Ectodermal cell (in vitro differentiated cells): Measurements from ENCODE around the gene TTC29.

Experiments used
- H3K27ac ChIP-seq: 2 replicates; pipeline ENCODE4 v1.7.0; 2013; ENCODE audit warnings: mild to moderate bottlenecking, low read depth, low read length; ENCODE audit not compliant: insufficient read depth, poor library complexity, severe bottlenecking
- H3K27me3 ChIP-seq: 2 replicates; pipeline ENCODE4 v1.7.0; 2013; ENCODE audit warnings: mild to moderate bottlenecking, low read length; ENCODE audit not compliant: insufficient read depth, control insufficient read depth, poor library complexity, severe bottlenecking
- H3K36me3 ChIP-seq: one replicate; pipeline ENCODE4 v1.7.0; 2013; ENCODE audit warnings: low read length; ENCODE audit not compliant: control insufficient read depth, insufficient read depth
- H3K4me1 ChIP-seq: one replicate; pipeline ENCODE4 v1.7.0; 2013; ENCODE audit warnings: low read length; ENCODE audit not compliant: control insufficient read depth, insufficient read depth
- H3K4me3 ChIP-seq: 2 replicates; pipeline ENCODE4 v1.7.0; 2013; ENCODE audit warnings: low read depth, low read length, control low read depth; ENCODE audit not compliant: insufficient read depth
- H3K9me3 ChIP-seq: 2 replicates; pipeline ENCODE4 v1.7.0; 2013; ENCODE audit warnings: mild to moderate bottlenecking, low read length, moderate library complexity; ENCODE audit not compliant: control insufficient read depth
- WGBS, 2 experiments: methylation state at CpG; one replicate each; pipeline ENCODE4 v1.1.7; 2013; ENCODE audit warnings: missing lambda C conversion rate in 2 of 2; 5-methylcytosine and 5-hydroxymethylcytosine counted together

TTC29 gene

DNA sequence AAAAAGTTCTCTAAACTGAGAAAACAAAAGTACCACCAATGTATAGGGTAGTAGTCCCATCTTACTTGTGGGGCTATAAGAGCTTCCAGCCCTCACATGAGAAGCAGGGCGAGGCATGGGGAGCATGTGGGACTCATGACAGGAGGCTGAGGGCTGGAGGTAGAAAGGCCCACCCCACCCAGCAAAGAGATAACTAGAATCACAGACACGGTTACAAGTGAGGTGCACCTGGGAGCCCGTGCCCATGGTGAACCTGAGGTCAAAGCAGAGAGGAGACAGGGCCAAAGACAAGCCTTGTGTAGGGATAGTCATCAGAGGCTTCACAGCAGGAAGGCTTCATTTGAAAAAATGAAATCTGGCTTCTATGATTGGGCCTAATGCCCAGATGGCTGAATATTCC lies 55.4 kb downstream of the TTC29 start:
- H3K4me3 ChIP-seq: no peak overlapping the region
- no peaks in the 10 kb centered on the region for H3K9me3 ChIP-seq
- no peaks in the 10 kb centered on the region for H3K27me3 ChIP-seq
- H3K36me3 ChIP-seq: no peaks in the 10 kb centered on the region
- no peaks in the 10 kb centered on the region for H3K4me1 ChIP-seq
- no peak overlapping the region for H3K27ac ChIP-seq
- WGBS, 2 experiments: 84 to 86% methylated on average over 3 of the region's 3 CpGs

GRCh38 chr4:146883070-146883469 lies 62.6 kb downstream of the TTC29 start:
- Histone ChIP-seq H3K36me3 (no peaks in the 10 kb centered on the region), H3K9me3 (no peaks in the 10 kb centered on the region), H3K4me3 (no peak overlapping the region), H3K27ac (no peak overlapping the region), H3K4me1 (no peaks in the 10 kb centered on the region), H3K27me3 (no peaks in the 10 kb centered on the region)
- WGBS, 2 experiments: 89 to 90% methylated on average over 3 of the region's 3 CpGs

DNA sequence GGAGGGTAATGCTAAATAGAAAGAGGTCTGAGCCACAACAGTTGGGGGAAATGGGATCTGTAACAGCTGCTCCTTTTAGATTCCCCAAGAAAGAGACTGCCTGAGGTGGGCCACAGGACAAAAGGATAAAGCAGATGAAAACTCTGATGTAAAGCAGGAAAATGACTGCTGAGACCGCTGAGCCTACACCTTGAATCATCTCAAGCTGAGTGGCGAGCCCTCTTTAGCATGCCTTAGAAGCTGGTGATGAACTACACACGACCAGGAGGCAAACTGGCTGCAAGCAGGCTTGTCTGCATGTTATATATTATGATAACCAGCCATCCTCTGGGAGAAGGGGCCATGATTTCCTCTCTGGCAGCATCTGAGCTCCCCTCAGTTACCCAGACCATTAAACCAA lies 88.4 kb downstream of the TTC29 start:
- Histone ChIP-seq H3K27ac (no peak overlapping the region), H3K27me3 (no peaks in the 10 kb centered on the region), H3K4me1 (no peaks in the 10 kb centered on the region), H3K9me3 (no peaks in the 10 kb centered on the region), H3K4me3 (no peak overlapping the region), H3K36me3 (no peaks in the 10 kb centered on the region)
- 76 to 80% methylated on average over 3 of the region's 3 CpGs for WGBS, 2 experiments

DNA sequence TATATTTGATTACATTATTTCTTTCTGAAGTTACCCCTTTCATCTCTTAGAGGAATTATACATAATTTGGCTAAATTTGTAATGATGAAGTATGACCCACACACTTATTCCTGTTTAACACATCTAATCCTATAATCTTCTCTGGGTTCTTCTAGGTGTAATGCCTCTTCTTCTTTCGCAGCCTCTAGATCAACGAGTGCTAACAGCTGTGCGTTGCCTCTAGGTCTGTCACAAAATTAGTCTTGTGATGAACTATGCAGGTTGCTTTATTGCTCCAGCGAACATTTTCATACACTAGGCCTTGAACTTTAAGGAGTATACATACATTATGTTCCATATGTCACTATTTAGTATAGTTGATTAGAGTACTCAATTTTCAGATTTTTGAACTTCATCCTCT lies 89.9 kb downstream of the TTC29 start:
- no peaks in the 10 kb centered on the region for H3K27me3 ChIP-seq
- WGBS, 2 experiments: 83 to 96% methylated on average over 3 to 4 of the region's 4 CpGs
- no peaks in the 10 kb centered on the region for H3K4me1 ChIP-seq
- H3K27ac ChIP-seq: no peak overlapping the region
- H3K9me3 ChIP-seq: no peaks in the 10 kb centered on the region
- no peaks in the 10 kb centered on the region for H3K36me3 ChIP-seq
- no peak overlapping the region for H3K4me3 ChIP-seq

DNA sequence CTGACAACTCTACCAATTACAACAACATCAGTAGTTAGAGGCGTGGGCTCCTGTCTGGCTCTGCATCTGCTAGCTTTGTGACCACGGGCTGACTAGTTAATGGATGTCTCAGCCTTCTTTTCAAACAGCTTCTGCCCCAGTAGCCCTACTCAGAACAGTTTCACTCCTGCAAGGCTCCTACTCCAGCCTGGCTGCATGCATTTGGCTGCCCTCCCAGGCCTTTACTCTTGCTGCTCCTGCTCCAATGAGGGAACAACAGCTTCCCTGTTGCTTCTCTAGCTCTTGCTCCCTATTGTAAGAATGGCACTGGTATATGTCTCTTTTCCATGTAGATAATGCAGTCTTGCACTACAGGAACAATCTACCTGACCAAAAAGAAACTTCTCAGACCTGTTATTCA lies 93.3 kb downstream of the TTC29 start:
- Histone ChIP-seq H3K4me1 (no peaks in the 10 kb centered on the region), H3K27me3 (no peaks in the 10 kb centered on the region), H3K27ac (no peak overlapping the region), H3K9me3 (no peaks in the 10 kb centered on the region), H3K4me3 (no peak overlapping the region), H3K36me3 (no peaks in the 10 kb centered on the region)
- 72 to 78% methylated on average over 2 of the region's 2 CpGs for WGBS, 2 experiments

- 89 to 90% methylated on average over 5 of the region's 5 CpGs for WGBS, 2 experiments
- no peak overlapping the region for H3K27ac ChIP-seq
- no peak overlapping the region for H3K4me3 ChIP-seq
Measured at GRCh38 chr4:146847345-146847744, 98.3 kb downstream of the TTC29 start.

GRCh38 chr4:146846882-146847281 lies 98.8 kb downstream of the TTC29 start:
- H3K4me3 ChIP-seq: no peak overlapping the region
- H3K27ac ChIP-seq: no peak overlapping the region
- no peaks in the 10 kb centered on the region for H3K9me3 ChIP-seq
- no peaks in the 10 kb centered on the region for H3K36me3 ChIP-seq
- H3K27me3 ChIP-seq: no peaks in the 10 kb centered on the region
- 97 to 98% methylated on average over 6 of the region's 6 CpGs for WGBS, 2 experiments
- peaks cover 6% of the 10 kb centered on the region for H3K4me1 ChIP-seq

More at GRCh38 chr4:146847345-146847744, 98.3 kb downstream of the TTC29 start:
- H3K27me3 ChIP-seq: no peaks in the 10 kb centered on the region
- no peaks in the 10 kb centered on the region for H3K9me3 ChIP-seq
- H3K36me3 ChIP-seq: no peaks in the 10 kb centered on the region
- peaks cover 6% of the 10 kb centered on the region for H3K4me1 ChIP-seq

GRCh38 chr4:146844761-146845160 lies 100.9 kb downstream of the TTC29 start:
- Histone ChIP-seq H3K27me3 (no peaks in the 10 kb centered on the region), H3K9me3 (no peaks in the 10 kb centered on the region), H3K4me1 (peaks cover 6% of the 10 kb centered on the region), H3K36me3 (no peaks in the 10 kb centered on the region), H3K4me3 (no peak overlapping the region), H3K27ac (peak overlapping the region; percentile 2)
- 8 to 9% methylated on average over 4 of the region's 4 CpGs for WGBS, 2 experiments

GRCh38 chr4:146842876-146843275 lies 102.8 kb downstream of the TTC29 start:
- Histone ChIP-seq H3K9me3 (no peaks in the 10 kb centered on the region), H3K4me3 (no peak overlapping the region), H3K27ac (no peak overlapping the region), H3K4me1 (peaks cover 6% of the 10 kb centered on the region), H3K36me3 (no peaks in the 10 kb centered on the region), H3K27me3 (no peaks in the 10 kb centered on the region)
- 100% methylated on average over 1 of the region's 1 CpG for WGBS, 2 experiments

DNA sequence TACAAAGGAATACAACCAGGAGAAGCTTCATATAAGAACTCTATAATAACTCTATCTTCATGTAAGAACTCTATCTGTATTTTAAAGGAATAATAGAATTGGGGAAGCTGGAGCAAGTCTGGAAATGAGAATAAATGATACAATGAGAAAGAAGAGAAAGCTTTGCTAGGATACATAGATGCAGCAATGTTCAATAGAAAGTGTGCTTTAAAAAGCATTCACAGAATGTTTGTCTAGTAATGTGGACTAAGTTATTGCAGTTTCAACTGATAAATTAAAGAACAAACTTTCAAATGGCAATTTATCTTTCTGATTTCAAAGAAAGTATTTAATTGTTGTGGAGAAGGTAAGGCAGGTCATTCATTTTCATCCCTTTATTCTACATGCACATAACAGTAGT lies 104.9 kb downstream of the TTC29 start:
- Histone ChIP-seq H3K4me1 (peaks cover 6% of the 10 kb centered on the region), H3K4me3 (no peak overlapping the region), H3K27me3 (no peaks in the 10 kb centered on the region), H3K27ac (no peak overlapping the region), H3K36me3 (no peaks in the 10 kb centered on the region), H3K9me3 (no peaks in the 10 kb centered on the region)

GRCh38 chr4:146835096-146835495 lies 110.6 kb downstream of the TTC29 start:
- Histone ChIP-seq H3K4me3 (no peak overlapping the region), H3K27ac (no peak overlapping the region), H3K36me3 (no peaks in the 10 kb centered on the region), H3K27me3 (no peaks in the 10 kb centered on the region), H3K9me3 (no peaks in the 10 kb centered on the region), H3K4me1 (no peaks in the 10 kb centered on the region)
- WGBS, 2 experiments: 88 to 100% methylated on average over 1 of the region's 1 CpG
